IPS-18c (cell line): ENCODE data around the gene MARCKS.

Source experiments
- H3K4me3 ChIP-seq: 2 replicates; pipeline ENCODE4 v1.7.0; 2013; ENCODE audit warnings: low read depth, mild to moderate bottlenecking, low read length, moderate library complexity; ENCODE audit not compliant: insufficient read depth
- H3K9me3 ChIP-seq: one replicate; pipeline ENCODE4 v1.6.1; 2013; ENCODE audit warnings: mild to moderate bottlenecking, low read length, moderate library complexity; ENCODE audit not compliant: control insufficient read depth, insufficient read depth

MARCKS gene

GRCh38 chr6:113856625-113857555 lies at the start of gene MARCKS:
Gene MARCKS, plus strand, starts transcription at chr6:113857345. Its CDS starts 401 bp downstream, at chr6:113857746.
- peaks cover 4% of the 10 kb centered on the region for H3K9me3 ChIP-seq
- peak within 1 kb of the TSS; percentile 96 for H3K4me3 ChIP-seq

GRCh38 chr6:113809826-113810225 lies 47.3 kb upstream of the MARCKS start:
- H3K9me3 ChIP-seq = no peaks in the 10 kb centered on the region
- H3K4me3 ChIP-seq = no peak overlapping the region

- no peak overlapping the region for H3K4me3 ChIP-seq
- no peaks in the 10 kb centered on the region for H3K9me3 ChIP-seq
Measured at GRCh38 chr6:113813142-113813541, 44.0 kb upstream of the MARCKS start.

GRCh38 chr6:113818578-113818977 lies 38.6 kb upstream of the MARCKS start:
- no peak overlapping the region for H3K4me3 ChIP-seq

GRCh38 chr6:113819169-113819830 lies 37.8 kb upstream of the MARCKS start:
- H3K4me3 ChIP-seq = no peak overlapping the region
- no peaks in the 10 kb centered on the region for H3K9me3 ChIP-seq

More at GRCh38 chr6:113818578-113818977, 38.6 kb upstream of the MARCKS start:
- H3K9me3 ChIP-seq = no peaks in the 10 kb centered on the region

- Histone ChIP-seq H3K4me3 (no peak overlapping the region), H3K9me3 (no peaks in the 10 kb centered on the region)
Measured at GRCh38 chr6:113820761-113821160, 36.4 kb upstream of the MARCKS start.

GRCh38 chr6:113821445-113821844 lies 35.7 kb upstream of the MARCKS start:
- no peak overlapping the region for H3K4me3 ChIP-seq
- H3K9me3 ChIP-seq = no peaks in the 10 kb centered on the region

- no peak overlapping the region for H3K4me3 ChIP-seq
- H3K9me3 ChIP-seq = peaks cover 4% of the 10 kb centered on the region
Measured at GRCh38 chr6:113823916-113824315, 33.2 kb upstream of the MARCKS start.

GRCh38 chr6:113824411-113824810 lies 32.7 kb upstream of the MARCKS start:
- Histone ChIP-seq H3K9me3 (peaks cover 4% of the 10 kb centered on the region), H3K4me3 (no peak overlapping the region)

- H3K4me3 ChIP-seq = no peak overlapping the region
- peaks cover 4% of the 10 kb centered on the region for H3K9me3 ChIP-seq
Measured at GRCh38 chr6:113824866-113825265, 32.3 kb upstream of the MARCKS start.

- no peak overlapping the region for H3K4me3 ChIP-seq
Measured at GRCh38 chr6:113825781-113826180, 31.4 kb upstream of the MARCKS start.

GRCh38 chr6:113828984-113829695 lies 28.0 kb upstream of the MARCKS start:
- Histone ChIP-seq H3K9me3 (peaks cover 4% of the 10 kb centered on the region), H3K4me3 (no peak overlapping the region)

More at GRCh38 chr6:113825781-113826180, 31.4 kb upstream of the MARCKS start:
- peaks cover 4% of the 10 kb centered on the region for H3K9me3 ChIP-seq

GRCh38 chr6:113829696-113830045 lies 27.5 kb upstream of the MARCKS start:
- Histone ChIP-seq H3K9me3 (peaks cover 4% of the 10 kb centered on the region), H3K4me3 (no peak overlapping the region)

- H3K9me3 ChIP-seq = peaks cover 4% of the 10 kb centered on the region
- no peak overlapping the region for H3K4me3 ChIP-seq
Measured at GRCh38 chr6:113830140-113830539, 27.0 kb upstream of the MARCKS start.

GRCh38 chr6:113833537-113833936 lies 23.6 kb upstream of the MARCKS start:
- no peak overlapping the region for H3K4me3 ChIP-seq
- H3K9me3 ChIP-seq = no peaks in the 10 kb centered on the region

- no peaks in the 10 kb centered on the region for H3K9me3 ChIP-seq
- no peak overlapping the region for H3K4me3 ChIP-seq
Measured at GRCh38 chr6:113837170-113837569, 20.0 kb upstream of the MARCKS start.

GRCh38 chr6:113842165-113842564 lies 15.0 kb upstream of the MARCKS start:
- no peak overlapping the region for H3K4me3 ChIP-seq
- H3K9me3 ChIP-seq = no peaks in the 10 kb centered on the region
